H9 (cell line): ENCODE measurements around the gene NRCAM. TPM values are rescaled to one million over a fixed set of nuclear protein-coding genes. Genes with fewer than 3 reads are reported as not detected.

ENCODE experiments used
- DNase-seq: peaks from one replicate; pipeline ENCODE4 v3.0.0-alpha.2; 2017
- H2AFZ ChIP-seq: one replicate; pipeline ENCODE4 v1.6.1; 2013; ENCODE audit warnings: mild to moderate bottlenecking, low read length, control low read depth, moderate library complexity
- H2AK5ac ChIP-seq: 2 replicates; pipeline ENCODE4 v1.6.1; 2013; ENCODE audit warnings: low read length, control low read depth, mixed read lengths; ENCODE audit not compliant: insufficient read length
- H2BK120ac ChIP-seq: one replicate; pipeline ENCODE4 v1.6.1; 2013; ENCODE audit warnings: low read depth, mild to moderate bottlenecking, low read length, control low read depth, inconsistent platforms; ENCODE audit not compliant: poor library complexity, severe bottlenecking
- H2BK12ac ChIP-seq: 2 replicates; pipeline ENCODE4 v1.6.1; 2013; ENCODE audit warnings: low read length, control low read depth, mixed read lengths, low read depth; ENCODE audit not compliant: insufficient read length
- H2BK15ac ChIP-seq: 2 replicates; pipeline ENCODE4 v1.6.1; 2013; ENCODE audit warnings: low read depth, low read length, control low read depth
- H2BK20ac ChIP-seq: one replicate; pipeline ENCODE4 v1.6.1; 2013; ENCODE audit warnings: low read depth, mild to moderate bottlenecking, low read length, control low read depth, inconsistent platforms; ENCODE audit not compliant: poor library complexity, severe bottlenecking
- H2BK5ac ChIP-seq: 2 replicates; pipeline ENCODE4 v1.6.1; 2013; ENCODE audit warnings: low read length, control low read depth, mixed read lengths; ENCODE audit not compliant: insufficient read length
- H3K14ac ChIP-seq: 2 replicates; pipeline ENCODE4 v1.6.1; 2013; ENCODE audit warnings: low read length, control low read depth; ENCODE audit not compliant: insufficient read depth
- H3K18ac ChIP-seq: 2 replicates; pipeline ENCODE4 v1.6.1; 2013; ENCODE audit warnings: low read depth, mild to moderate bottlenecking, mixed read lengths, low read length, control low read depth; ENCODE audit not compliant: insufficient read length
- H3K23ac ChIP-seq: 2 replicates; pipeline ENCODE4 v1.6.1; 2013; ENCODE audit warnings: low read length, control low read depth, mixed read lengths, low read depth; ENCODE audit not compliant: insufficient read length
- H3K23me2 ChIP-seq: 2 replicates; pipeline ENCODE4 v1.6.1; 2013; ENCODE audit warnings: low read depth, mild to moderate bottlenecking, mixed read lengths, low read length, control low read depth; ENCODE audit not compliant: insufficient read length, poor library complexity, severe bottlenecking
- H3K27ac ChIP-seq: 2 replicates; pipeline ENCODE4 v1.5.1; 2013; ENCODE audit warnings: low read length, control low read depth, mixed read lengths, low read depth; ENCODE audit not compliant: insufficient read length
- H3K27me3 ChIP-seq: 2 replicates; pipeline ENCODE4 v1.6.1; 2013; ENCODE audit warnings: low read length, control low read depth, inconsistent platforms; ENCODE audit not compliant: insufficient read depth
- H3K4ac ChIP-seq: 2 replicates; pipeline ENCODE4 v1.6.1; 2013; ENCODE audit warnings: low read depth, mild to moderate bottlenecking, control low read depth, inconsistent platforms, low read length, moderate library complexity
- H3K4me1 ChIP-seq: 2 replicates; pipeline ENCODE4 v1.6.1; 2013; ENCODE audit warnings: low read length, control low read depth, inconsistent platforms; ENCODE audit not compliant: insufficient read depth
- H3K4me2 ChIP-seq: 2 replicates; pipeline ENCODE4 v1.6.1; 2013; ENCODE audit warnings: low read length, control low read depth, mixed read lengths; ENCODE audit not compliant: insufficient read length, insufficient read depth
- H3K56ac ChIP-seq: 2 replicates; pipeline ENCODE4 v1.6.1; 2013; ENCODE audit warnings: low read depth, mild to moderate bottlenecking, mixed read lengths, low read length, control low read depth; ENCODE audit not compliant: insufficient read length
- H3K79me1 ChIP-seq: 2 replicates; pipeline ENCODE4 v1.6.1; 2013; ENCODE audit warnings: low read depth, mild to moderate bottlenecking, moderate library complexity, low read length, control low read depth, inconsistent platforms; ENCODE audit not compliant: insufficient read depth, poor library complexity, severe bottlenecking
- H3K79me2 ChIP-seq: 2 replicates; pipeline ENCODE4 v1.6.1; 2013; ENCODE audit warnings: low read length, control low read depth, inconsistent platforms; ENCODE audit not compliant: insufficient read depth
- H3K9ac ChIP-seq: 2 replicates; pipeline ENCODE4 v1.6.1; 2013; ENCODE audit warnings: low read length, control low read depth, mixed read lengths; ENCODE audit not compliant: insufficient read length; ENCODE audit errors: extremely low read depth
- H3K9me3 ChIP-seq: one replicate; pipeline ENCODE4 v1.6.1; 2013; ENCODE audit warnings: low read depth, low read length, inconsistent platforms; ENCODE audit not compliant: control insufficient read depth
- H3T11ph ChIP-seq: one replicate; pipeline ENCODE4 v1.6.1; 2013; ENCODE audit warnings: mild to moderate bottlenecking, low read length, control low read depth, inconsistent platforms
- H4K20me1 ChIP-seq: one replicate; pipeline ENCODE4 v1.6.1; 2013; ENCODE audit not compliant: control insufficient read depth, insufficient read length, insufficient read depth
- H4K5ac ChIP-seq: 2 replicates; pipeline ENCODE4 v1.6.1; 2013; ENCODE audit warnings: low read depth, mild to moderate bottlenecking, mixed read lengths, low read length, control low read depth; ENCODE audit not compliant: insufficient read length
- H4K8ac ChIP-seq: replicated peaks from 2 replicates; pipeline ENCODE4 v1.6.1; 2013; ENCODE audit warnings: low read length, control low read depth, mixed read lengths, low read depth; ENCODE audit not compliant: insufficient read length
- H4K91ac ChIP-seq: 2 replicates; pipeline ENCODE4 v1.6.1; 2013; ENCODE audit warnings: low read depth, mild to moderate bottlenecking, moderate library complexity, mixed read lengths, low read length, control low read depth; ENCODE audit not compliant: insufficient read length
- H3K27ac Mint-ChIP-seq, 3 experiments: 2 replicates in 2 of 3; 3 replicates in 1 of 3; pipeline ENCODE4 v1.8.0; 2020 to 2021; ENCODE audit warnings: mixed read lengths in 3 of 3, mild to moderate bottlenecking in 1 of 3, moderate library complexity in 1 of 3
- H3K27me3 Mint-ChIP-seq: 2 replicates; pipeline ENCODE4 v1.8.0; 2021; ENCODE audit warnings: low read depth, mild to moderate bottlenecking, moderate library complexity, mixed read lengths
- H3K36me3 Mint-ChIP-seq, 3 experiments: 2 replicates in 2 of 3; 3 replicates in 1 of 3; pipeline ENCODE4 v1.8.0; 2020 to 2021; ENCODE audit warnings: low read depth in 3 of 3, mixed read lengths in 3 of 3; ENCODE audit not compliant: insufficient read depth in 1 of 3
- H3K4me1 Mint-ChIP-seq, 2 experiments: 2 replicates each; pipeline ENCODE4 v1.8.0; 2020; ENCODE audit warnings: mixed read lengths in 2 of 2
- H3K4me3 Mint-ChIP-seq, 2 experiments: 2 replicates in 1 of 2; 3 replicates in 1 of 2; pipeline ENCODE4 v1.8.0; 2020 to 2021; ENCODE audit warnings: mild to moderate bottlenecking in 2 of 2, mixed read lengths in 2 of 2, moderate library complexity in 1 of 2
- H3K9me3 Mint-ChIP-seq, 2 experiments: 2 replicates in 1 of 2; 3 replicates in 1 of 2; pipeline ENCODE4 v1.8.0; 2020; ENCODE audit warnings: mild to moderate bottlenecking in 2 of 2, mixed read lengths in 2 of 2, moderate library complexity in 1 of 2
- WGBS: extraction: QIAGEN DNeasy Blood & Tissue Kit; methylation state at CpG from one replicate; pipeline ENCODE4 v1.1.7; 2013; ENCODE audit warnings: missing lambda C conversion rate, low lambda C conversion rate, mixed read lengths; ENCODE audit not compliant: insufficient read length; ENCODE audit errors: extremely low coverage; 5-methylcytosine and 5-hydroxymethylcytosine counted together
- total RNA-seq: library from RNA; stranded (reverse); gene quantifications from 2 replicates; pipeline ENCODE4 v1.2.1, GENCODE V29; 2021
- TF ChIP-seq, protein P1 (sequence below): fragments of 200-600 bp; sonication (generic); conservative IDR thresholded peaks from 3 replicates; pipeline ENCODE4 v1.8.0; 2021; ENCODE audit warnings: antibody characterized with exemption, mild to moderate bottlenecking

NRCAM gene
- total RNA-seq, 1 experiment from 2014 or later = 2.3 TPM

DNA sequence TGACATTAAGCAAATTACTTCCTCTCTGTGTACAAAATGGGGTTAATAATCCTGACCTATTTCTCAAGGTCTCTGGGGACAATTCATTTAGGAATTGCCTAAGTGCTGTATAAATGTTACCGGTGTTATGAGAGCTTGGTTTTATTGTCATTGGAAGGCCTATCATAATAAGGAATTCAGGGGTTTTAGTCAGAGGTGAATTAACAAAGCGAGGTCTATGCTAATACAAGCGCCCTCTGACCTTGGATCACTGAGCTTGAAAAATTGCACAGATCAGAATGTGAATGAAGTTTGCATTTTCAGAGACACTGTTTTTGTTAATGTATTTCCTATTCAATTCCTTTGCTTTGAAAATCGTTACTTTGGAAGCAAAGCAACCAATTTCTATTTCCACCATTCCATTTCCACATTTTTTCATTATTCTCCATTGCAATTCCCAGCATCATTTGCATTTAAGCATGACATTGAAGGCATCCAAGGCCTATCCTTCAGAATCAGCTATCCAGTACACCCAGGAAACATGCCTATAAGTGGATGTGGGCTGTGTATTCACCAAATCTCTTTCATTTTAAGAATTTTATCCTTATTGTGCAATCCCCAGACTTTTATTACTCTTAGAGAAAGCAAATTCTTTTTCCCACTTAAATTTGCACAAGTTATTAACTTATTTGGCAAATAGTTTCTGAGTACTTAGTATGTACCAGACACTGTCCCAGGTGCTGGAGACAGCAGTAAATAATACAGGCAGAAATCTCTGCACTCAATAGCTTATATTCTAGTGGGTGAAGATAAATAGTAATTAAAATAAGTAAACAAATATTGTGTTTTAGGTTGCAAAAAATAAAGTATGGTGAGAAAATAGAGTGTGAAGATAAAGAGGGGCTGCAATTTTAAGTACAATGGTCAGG, 133.1 kb downstream of the NRCAM start:
- no peak overlapping the region for H4K8ac ChIP-seq

More for the DNA sequence above, 133.1 kb downstream of the NRCAM start:
- no peaks in the 10 kb centered on the region for H4K20me1 ChIP-seq
- H3K27ac Mint-ChIP-seq = no peak overlapping the region
- no peak overlapping the region for H3K4ac ChIP-seq
- no peaks in the 10 kb centered on the region for H3K27me3 ChIP-seq
- no peak overlapping the region for H2BK12ac ChIP-seq
- H2BK5ac ChIP-seq = no peak overlapping the region
- H3K9me3 ChIP-seq = no peaks in the 10 kb centered on the region
- no peaks in the 10 kb centered on the region for H3K9me3 Mint-ChIP-seq
- no peak overlapping the region for H3K4me2 ChIP-seq
- no peak overlapping the region for H3K4me3 Mint-ChIP-seq
- no peak overlapping the region for H2AK5ac ChIP-seq
- TF ChIP-seq, protein P1, sequence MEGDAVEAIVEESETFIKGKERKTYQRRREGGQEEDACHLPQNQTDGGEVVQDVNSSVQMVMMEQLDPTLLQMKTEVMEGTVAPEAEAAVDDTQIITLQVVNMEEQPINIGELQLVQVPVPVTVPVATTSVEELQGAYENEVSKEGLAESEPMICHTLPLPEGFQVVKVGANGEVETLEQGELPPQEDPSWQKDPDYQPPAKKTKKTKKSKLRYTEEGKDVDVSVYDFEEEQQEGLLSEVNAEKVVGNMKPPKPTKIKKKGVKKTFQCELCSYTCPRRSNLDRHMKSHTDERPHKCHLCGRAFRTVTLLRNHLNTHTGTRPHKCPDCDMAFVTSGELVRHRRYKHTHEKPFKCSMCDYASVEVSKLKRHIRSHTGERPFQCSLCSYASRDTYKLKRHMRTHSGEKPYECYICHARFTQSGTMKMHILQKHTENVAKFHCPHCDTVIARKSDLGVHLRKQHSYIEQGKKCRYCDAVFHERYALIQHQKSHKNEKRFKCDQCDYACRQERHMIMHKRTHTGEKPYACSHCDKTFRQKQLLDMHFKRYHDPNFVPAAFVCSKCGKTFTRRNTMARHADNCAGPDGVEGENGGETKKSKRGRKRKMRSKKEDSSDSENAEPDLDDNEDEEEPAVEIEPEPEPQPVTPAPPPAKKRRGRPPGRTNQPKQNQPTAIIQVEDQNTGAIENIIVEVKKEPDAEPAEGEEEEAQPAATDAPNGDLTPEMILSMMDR = no peak
- H2BK120ac ChIP-seq = no peak overlapping the region
- no peaks in the 10 kb centered on the region for H3K79me2 ChIP-seq
- H3K23ac ChIP-seq = no peak overlapping the region
- no peak overlapping the region for H3K27ac ChIP-seq
- no peak overlapping the region for H3K9ac ChIP-seq
- no peak overlapping the region for H3K56ac ChIP-seq
- H4K91ac ChIP-seq = no peak overlapping the region
- no peak for DNase-seq
- H3T11ph ChIP-seq = no peak overlapping the region
- no peak overlapping the region for H2BK20ac ChIP-seq
- no peak overlapping the region for H2BK15ac ChIP-seq
- H3K27me3 Mint-ChIP-seq = no peaks in the 10 kb centered on the region; the same call in 1 of the 2 replicates
- H3K18ac ChIP-seq = no peak overlapping the region
- H3K4me1 Mint-ChIP-seq = peaks cover 37 to 47% of the 10 kb centered on the region in 2 experiments
- H3K36me3 Mint-ChIP-seq = no peaks in the 10 kb centered on the region
- H3K23me2 ChIP-seq = no peaks in the 10 kb centered on the region
- no peaks in the 10 kb centered on the region; the same call in none of the 2 replicates for H3K4me1 ChIP-seq
- no peak overlapping the region for H3K14ac ChIP-seq
- H2AFZ ChIP-seq = no peak overlapping the region
- H4K5ac ChIP-seq = no peak overlapping the region
- no CpG with 5 or more reads among the region's 4 CpGs for WGBS
- no peaks in the 10 kb centered on the region for H3K79me1 ChIP-seq
